ENCODE measurements around the gene ITGA8. TPM values are rescaled to one million over a fixed set of nuclear protein-coding genes. Genes with fewer than 3 reads are reported as not detected.

The ITGA8 gene
- total RNA-seq, 3 donors from 2014 or later (not counting 1 experiment from before 2014, with no cell fraction given) = not detected

GRCh38 chr10:15504101-15504840, 215.5 kb downstream of the ITGA8 start:
- Mint-ChIP-seq H3K27me3 (ENCODE audit: low read depth in 2 of 2) (peaks cover 13 to 30% of the 10 kb centered on the region in 2 donors), H3K36me3 (no peaks in the 10 kb centered on the region), H3K4me3 (no peak overlapping the region), H3K27ac (no peak overlapping the region), H3K9me3 (no peaks in the 10 kb centered on the region), H3K4me1 (no peaks in the 10 kb centered on the region)
- Histone ChIP-seq H3K27ac (ENCODE audit: low read length) (no peak overlapping the region), H3K4me1 (ENCODE audit: control insufficient read depth, insufficient read depth, low read length) (no peaks in the 10 kb centered on the region), H3K9me3 (ENCODE audit: control insufficient read depth, insufficient read depth, low read length) (no peaks in the 10 kb centered on the region), H3K4me3 (ENCODE audit: low read length) (no peak overlapping the region), H3K27me3 (ENCODE audit: control insufficient read depth, insufficient read depth, low read length) (no peaks in the 10 kb centered on the region), H3K36me3 (ENCODE audit: control insufficient read depth, insufficient read depth, low read length) (no peaks in the 10 kb centered on the region)
- WGBS (ENCODE audit: insufficient coverage) = 20% methylated on average over 10 of the region's 10 CpGs
- ATAC-seq (no peak), DNase-seq (no peak)
- intact Hi-C loops (cut with micrococcal nuclease) = no loop called here
- TF ChIP-seq CTCF (IDR thresholded peaks at IDR 0.05) = no peak

- H3K27ac ChIP-seq (ENCODE audit: low read length) = no peak overlapping the region
- H3K9me3 Mint-ChIP-seq = no peaks in the 10 kb centered on the region
- H3K4me3 Mint-ChIP-seq = no peak overlapping the region
- no peak for TF ChIP-seq CTCF (IDR thresholded peaks at IDR 0.05)
- no peaks in the 10 kb centered on the region for H3K36me3 Mint-ChIP-seq
- no peaks in the 10 kb centered on the region for H3K27me3 ChIP-seq (ENCODE audit: control insufficient read depth, insufficient read depth, low read length)
- peaks cover 2 to 11% of the 10 kb centered on the region in 2 donors for H3K27me3 Mint-ChIP-seq (ENCODE audit: low read depth in 2 of 2)
- ATAC-seq (no peak), DNase-seq (no peak)
- H3K9me3 ChIP-seq (ENCODE audit: control insufficient read depth, insufficient read depth, low read length) = no peaks in the 10 kb centered on the region
- intact Hi-C loops (cut with micrococcal nuclease) = no loop called here
- WGBS (ENCODE audit: insufficient coverage) = 99% methylated on average over 2 of the region's 4 CpGs
- no peak overlapping the region for H3K27ac Mint-ChIP-seq
- no peaks in the 10 kb centered on the region for H3K4me1 Mint-ChIP-seq
- H3K4me3 ChIP-seq (ENCODE audit: low read length) = no peak overlapping the region
- no peaks in the 10 kb centered on the region for H3K4me1 ChIP-seq (ENCODE audit: control insufficient read depth, insufficient read depth, low read length)
- H3K36me3 ChIP-seq (ENCODE audit: control insufficient read depth, insufficient read depth, low read length) = no peaks in the 10 kb centered on the region
Observed at GRCh38 chr10:15494850-15495506, 224.7 kb downstream of the ITGA8 start.

GRCh38 chr10:15491856-15492642, 227.7 kb downstream of the ITGA8 start:
- H3K4me3 Mint-ChIP-seq = no peak overlapping the region
- no peaks in the 10 kb centered on the region for H3K27me3 ChIP-seq (ENCODE audit: control insufficient read depth, insufficient read depth, low read length)
- H3K9me3 Mint-ChIP-seq = no peaks in the 10 kb centered on the region
- no peaks in the 10 kb centered on the region for H3K36me3 ChIP-seq (ENCODE audit: control insufficient read depth, insufficient read depth, low read length)
- H3K27ac Mint-ChIP-seq = no peak overlapping the region
- H3K9me3 ChIP-seq (ENCODE audit: control insufficient read depth, insufficient read depth, low read length) = no peaks in the 10 kb centered on the region
- TF ChIP-seq CTCF (IDR thresholded peaks at IDR 0.05) = no peak
- H3K4me1 Mint-ChIP-seq = no peaks in the 10 kb centered on the region
- no peak overlapping the region for H3K4me3 ChIP-seq (ENCODE audit: low read length)
- peaks cover 0 to 3% of the 10 kb centered on the region in 2 donors for H3K27me3 Mint-ChIP-seq (ENCODE audit: low read depth in 2 of 2)
- DNase-seq = no peak
- no peaks in the 10 kb centered on the region for H3K4me1 ChIP-seq (ENCODE audit: control insufficient read depth, insufficient read depth, low read length)
- no peaks in the 10 kb centered on the region for H3K36me3 Mint-ChIP-seq
- ATAC-seq = no peak
- intact Hi-C loops (cut with micrococcal nuclease) = no loop called here
- 91% methylated on average over 7 of the region's 7 CpGs for WGBS (ENCODE audit: insufficient coverage)
- no peak overlapping the region for H3K27ac ChIP-seq (ENCODE audit: low read length)
